Central memory CD4-positive, alpha-beta T cell (primary cell): Measurements from ENCODE around the gene WDFY4.

Experiments used
- DNase-seq: peaks from one replicate; pipeline ENCODE4 v3.0.0; 2022

Gene WDFY4

DNA sequence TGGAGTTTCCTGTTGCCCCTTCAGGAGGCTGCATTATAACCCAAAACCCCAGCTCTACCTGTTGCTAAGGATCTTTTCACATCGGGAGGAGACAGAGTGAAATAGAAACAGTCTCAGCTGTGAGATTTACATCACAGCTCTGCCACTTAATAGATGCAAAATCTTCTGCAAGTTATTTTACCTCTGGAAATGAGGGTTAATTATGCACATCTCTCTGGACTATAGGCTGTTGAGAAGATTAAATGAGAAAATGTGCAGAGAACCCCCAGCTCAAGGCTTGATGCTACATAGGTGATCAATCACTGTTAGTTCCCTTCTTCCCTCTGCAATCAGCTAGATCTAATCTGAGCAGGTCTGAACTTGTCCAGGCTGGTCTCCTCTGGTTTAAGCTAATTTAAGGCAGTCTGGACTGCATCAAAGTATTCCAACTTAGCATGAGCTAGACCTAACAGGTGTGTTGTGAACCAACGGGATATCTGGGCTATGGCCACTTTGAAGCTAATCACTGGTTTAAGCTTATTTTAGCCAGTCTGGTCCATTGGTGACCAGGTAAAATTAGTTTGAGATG, 263.9 kb downstream of the WDFY4 start:
- DNase-seq: no peak

- DNase-seq: no peak
Measured at GRCh38 chr10:48951707-48952106, 267.0 kb downstream of the WDFY4 start.

DNA sequence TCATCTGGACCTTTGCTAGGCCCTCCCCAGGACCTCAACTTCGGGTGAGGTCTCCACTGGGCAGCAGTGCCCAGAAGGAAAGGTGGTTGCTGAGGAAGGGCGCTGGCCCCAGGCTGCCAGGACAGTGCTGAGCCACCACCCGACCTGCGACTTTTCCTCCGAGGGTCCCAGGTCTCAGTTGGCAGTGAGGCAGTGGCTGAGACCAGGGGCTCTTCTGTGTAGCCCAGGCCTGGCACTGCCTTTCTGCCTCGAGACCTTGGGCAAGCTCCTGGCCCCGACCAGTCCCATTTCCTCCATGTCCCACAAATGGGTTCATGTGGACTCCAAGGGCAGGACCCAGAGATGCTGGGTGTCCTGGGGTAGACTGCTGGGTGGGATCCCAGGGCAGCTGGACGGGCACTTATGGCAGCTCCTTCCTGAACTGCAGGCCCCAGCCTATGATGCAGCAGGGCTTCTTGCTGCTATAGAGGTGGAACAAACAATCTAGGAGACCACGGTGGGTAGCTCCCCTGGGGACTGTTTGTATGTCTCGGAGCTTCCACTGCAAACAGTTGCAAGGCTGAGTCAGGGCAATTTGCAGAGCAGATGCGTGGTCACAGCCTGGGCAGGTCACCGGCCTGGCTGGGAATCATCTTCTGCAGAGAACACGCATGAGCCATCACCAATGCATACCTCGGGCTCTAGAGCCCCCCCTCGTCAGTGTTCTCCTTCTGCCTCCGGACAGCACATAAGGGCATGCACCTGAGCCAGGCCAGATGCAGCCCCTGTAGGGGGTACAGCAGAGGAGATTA, 272.9 kb downstream of the WDFY4 start:
- DNase-seq: no peak

- DNase-seq: no peak
Measured at GRCh38 chr10:48958598-48959190, 274.0 kb downstream of the WDFY4 start.

GRCh38 chr10:48964038-48964437, 279.4 kb downstream of the WDFY4 start:
- no peak for DNase-seq

DNA sequence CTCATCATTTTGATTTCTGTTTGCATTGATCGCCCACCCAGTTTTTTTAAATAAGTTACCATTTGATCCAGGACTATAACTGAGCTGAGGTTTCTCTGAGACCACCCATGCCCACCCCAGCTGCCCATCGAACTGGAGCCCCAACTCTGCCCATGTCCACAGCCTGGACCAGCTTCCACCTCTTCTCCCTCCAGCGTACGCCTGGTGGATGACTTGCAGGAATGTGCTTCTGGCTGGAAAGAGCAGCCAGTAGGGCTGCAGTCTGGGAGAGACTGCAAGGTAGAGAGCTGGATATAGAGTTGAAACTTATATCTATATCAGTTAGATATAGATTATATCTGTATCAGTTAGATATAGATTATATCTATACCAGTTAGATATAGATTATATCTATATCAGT, 280.8 kb downstream of the WDFY4 start:
- DNase-seq: no peak

DNA sequence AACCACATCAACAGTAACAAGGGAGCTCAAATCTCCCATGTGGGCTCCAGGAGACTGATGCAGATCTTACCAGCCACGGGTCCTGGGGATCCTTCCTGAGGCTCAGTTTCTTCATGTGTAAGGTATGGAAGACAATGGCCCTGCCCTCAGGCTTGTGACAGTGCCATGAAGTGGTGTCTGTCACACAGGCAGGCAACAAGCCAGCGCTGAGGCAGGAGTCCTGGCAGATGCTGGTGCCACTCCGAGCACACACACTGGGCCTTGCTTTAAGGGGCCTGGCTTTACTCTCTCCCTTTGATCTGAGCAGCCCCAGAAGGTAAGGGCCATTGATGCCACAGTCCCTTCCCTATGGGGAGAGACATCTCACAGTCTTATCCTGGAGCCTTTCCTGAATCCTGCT, 283.4 kb downstream of the WDFY4 start:
- no peak for DNase-seq

GRCh38 chr10:48970046-48970445, 285.4 kb downstream of the WDFY4 start:
- DNase-seq: no peak

- DNase-seq: no peak
Measured at GRCh38 chr10:48970654-48971053, 286.0 kb downstream of the WDFY4 start.

DNA sequence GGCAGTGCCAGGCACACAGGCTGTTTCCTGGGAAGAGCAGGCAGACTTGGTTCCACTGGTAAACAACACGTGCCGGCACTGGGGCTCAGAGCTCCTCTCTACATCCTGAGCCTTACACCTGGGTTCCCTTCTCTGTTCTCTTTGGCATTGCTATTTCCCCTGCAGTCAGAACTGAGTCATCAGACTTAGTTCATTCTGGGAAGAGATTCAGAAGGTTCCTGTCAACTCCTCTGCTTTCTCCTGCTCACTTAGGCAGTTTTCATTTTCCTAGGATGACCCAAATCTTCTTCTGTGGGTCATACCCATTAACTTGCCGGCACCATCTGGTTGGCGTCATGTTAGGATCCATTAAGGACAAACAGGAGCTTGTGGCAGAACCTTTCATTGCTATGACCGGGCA, 288.4 kb downstream of the WDFY4 start:
- no peak for DNase-seq

DNA sequence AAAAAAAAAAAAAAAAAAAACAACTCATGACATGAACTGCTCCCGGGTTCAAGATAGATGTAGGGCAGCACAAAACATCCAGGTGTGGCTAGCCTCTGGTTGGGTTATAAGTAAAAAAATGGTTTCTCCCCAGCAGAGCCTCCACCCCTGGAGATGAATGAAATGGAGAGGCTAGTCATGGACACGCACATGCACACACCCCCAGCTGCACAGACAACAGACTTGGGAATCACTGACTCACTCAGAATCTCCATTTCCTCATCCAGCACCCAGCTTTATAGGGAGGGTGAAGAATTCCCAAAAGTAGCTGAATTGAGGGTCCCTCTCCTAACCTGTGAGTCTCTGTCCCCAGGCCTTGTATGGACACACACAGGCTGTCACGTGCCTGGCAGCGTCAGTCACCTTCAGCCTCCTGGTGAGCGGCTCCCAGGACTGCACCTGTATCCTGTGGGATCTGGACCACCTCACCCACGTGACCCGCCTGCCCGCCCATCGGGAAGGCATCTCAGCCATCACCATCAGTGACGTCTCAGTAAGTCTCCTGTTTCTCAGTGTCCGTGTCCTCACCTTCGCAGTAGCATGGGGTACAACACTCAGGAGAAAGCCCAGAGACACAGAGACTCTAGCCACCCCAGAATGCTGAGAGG, 290.0 kb downstream of the WDFY4 start:
- DNase-seq: no peak

- no peak for DNase-seq
Measured at GRCh38 chr10:48976196-48976595, 291.5 kb downstream of the WDFY4 start.

- no peak for DNase-seq
Measured at GRCh38 chr10:48978318-48978717, 293.6 kb downstream of the WDFY4 start.

DNA sequence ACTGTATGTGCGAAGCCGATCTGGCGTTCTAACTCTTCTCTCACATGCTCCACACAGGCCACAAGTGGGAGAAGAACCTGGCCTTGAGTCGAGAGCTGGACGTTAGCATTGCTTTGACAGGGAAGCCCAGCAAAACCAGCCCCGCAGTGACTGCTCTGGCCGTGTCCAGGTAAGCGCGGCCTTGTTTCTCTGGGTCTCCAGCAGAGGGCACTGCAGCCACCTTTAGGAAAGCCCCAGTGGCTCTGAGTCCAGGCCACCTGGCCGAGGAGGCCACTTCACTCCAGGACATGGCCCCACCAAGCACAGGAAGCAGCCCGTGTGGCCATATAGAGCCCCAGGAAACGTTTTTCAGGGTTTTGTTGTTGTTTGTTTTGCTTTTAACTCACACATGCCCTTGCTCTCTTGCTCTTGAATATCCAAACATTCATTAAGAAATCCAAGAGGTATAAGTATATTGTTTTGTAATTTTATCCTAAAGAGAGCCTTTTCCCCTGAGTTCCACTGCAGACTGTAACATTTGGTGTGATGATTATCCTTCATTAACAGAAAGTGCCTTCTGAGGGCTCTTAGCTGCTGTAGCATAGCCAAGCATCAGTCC, 296.7 kb downstream of the WDFY4 start:
- DNase-seq: peak; percentile 16

- no peak for DNase-seq
Measured at GRCh38 chr10:48982584-48982983, 297.9 kb downstream of the WDFY4 start.

DNA sequence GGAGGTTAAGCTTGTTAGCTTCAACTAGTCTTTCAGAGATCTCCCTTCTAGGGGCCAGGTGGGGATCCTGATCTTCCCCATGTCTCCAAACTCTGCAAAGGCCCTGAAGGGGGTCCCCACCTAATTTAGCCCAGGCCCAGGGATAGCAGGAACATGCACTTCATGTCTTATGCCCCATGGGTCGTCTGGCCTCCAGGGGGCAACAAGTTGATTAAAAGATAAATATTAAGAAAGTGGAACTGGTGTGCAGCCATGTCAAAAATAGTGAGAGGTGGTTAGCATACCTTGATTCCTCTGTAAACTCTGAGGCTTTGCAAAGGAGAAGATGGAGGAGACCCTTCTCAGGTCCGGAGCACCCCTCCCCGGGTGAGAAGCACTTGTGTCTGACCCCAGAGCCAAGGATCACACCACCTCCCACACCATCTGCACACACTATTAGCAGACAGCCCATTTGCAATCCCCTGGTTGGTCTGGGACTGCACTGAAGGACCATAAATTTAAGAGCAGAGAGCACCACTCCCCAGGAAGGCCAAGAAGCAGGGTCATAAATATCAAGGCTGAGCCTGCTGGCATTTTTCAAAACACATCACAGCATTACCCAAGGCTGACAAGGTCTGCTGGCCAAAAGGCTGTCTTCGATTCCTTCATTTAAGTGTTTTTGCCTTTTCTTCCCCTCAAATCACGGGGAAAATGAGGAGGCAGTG, 299.1 kb downstream of the WDFY4 start:
- no peak for DNase-seq

- DNase-seq: no peak
Measured at GRCh38 chr10:48985621-48986158, 301.0 kb downstream of the WDFY4 start.

DNA sequence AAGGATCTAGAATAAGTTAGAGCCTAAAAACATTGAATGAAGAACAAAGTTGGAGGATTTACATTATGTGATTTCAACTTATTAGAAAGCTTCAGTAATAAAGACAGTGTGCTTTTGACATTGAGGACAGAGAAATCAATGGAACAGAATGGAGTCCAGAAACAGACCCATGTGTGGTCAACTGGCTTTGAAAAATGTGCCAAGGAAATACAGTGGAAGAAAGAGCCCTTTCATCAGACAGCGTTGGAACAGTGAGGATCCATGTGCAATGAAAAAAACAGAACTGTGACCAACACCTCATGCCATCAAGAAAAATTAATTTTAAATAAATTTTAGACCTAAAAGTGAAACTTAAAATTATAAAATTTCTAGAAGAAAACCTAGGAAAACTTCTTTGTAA, 305.6 kb downstream of the WDFY4 start:
- no peak for DNase-seq

DNA sequence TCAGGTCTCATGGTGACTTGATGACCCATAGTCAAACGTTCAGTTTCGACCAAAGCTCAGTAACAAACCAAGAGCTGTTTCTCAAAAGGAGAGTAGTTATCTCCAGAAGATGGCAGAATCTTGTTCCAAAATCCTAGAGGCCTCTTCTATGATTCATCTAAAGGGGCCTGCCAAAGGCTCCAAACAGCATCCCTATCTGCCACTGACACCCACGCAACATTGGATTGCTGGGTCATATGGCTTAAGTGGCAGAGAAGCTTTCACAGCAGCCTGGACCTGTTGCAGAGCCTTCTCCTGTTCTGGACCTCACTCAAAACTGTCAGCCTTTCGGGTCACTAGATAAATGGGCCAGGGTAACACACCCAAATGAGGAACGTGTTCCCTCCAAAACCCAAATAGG, 309.0 kb downstream of the WDFY4 start:
- no peak for DNase-seq

- no peak for DNase-seq
Measured at GRCh38 chr10:48996329-48996728, 311.7 kb downstream of the WDFY4 start.

- no peak for DNase-seq
Measured at GRCh38 chr10:48999346-48999745, 314.7 kb downstream of the WDFY4 start.
